ENCODE measurements around the gene FAM72D.
"Not testable (repeated sequence)": the region's sequence is repeated elsewhere in the genome, so short reads cannot be mapped to it uniquely, and the experiment has no call there.

FAM72D gene

GRCh38 chr1:145146308-145146707, 50.5 kb downstream of the FAM72D start:
- not testable (repeated sequence) for DNase-seq (ENCODE audit: low read depth)

- DNase-seq (ENCODE audit: low read depth), result not testable (repeated sequence)
Observed at GRCh38 chr1:145147172-145147571, 51.4 kb downstream of the FAM72D start.

GRCh38 chr1:145155421-145155820, 59.6 kb downstream of the FAM72D start:
- DNase-seq (ENCODE audit: low read depth), result not testable (repeated sequence)

GRCh38 chr1:145155873-145156272, 60.1 kb downstream of the FAM72D start:
- DNase-seq (ENCODE audit: low read depth), result not testable (repeated sequence)

GRCh38 chr1:145156891-145157610, 61.3 kb downstream of the FAM72D start:
- peak; percentile 22 for DNase-seq (ENCODE audit: low read depth)

GRCh38 chr1:145157715-145158114, 61.9 kb downstream of the FAM72D start:
- DNase-seq (ENCODE audit: low read depth), result not testable (repeated sequence)

- DNase-seq (ENCODE audit: low read depth), result not testable (repeated sequence)
Observed at GRCh38 chr1:145161046-145161752, 65.4 kb downstream of the FAM72D start.

All from HS-5 (cell line).